Bronchial epithelial cell (primary cell): ENCODE measurements around the gene CCDC102B. TPM values are rescaled to one million over a fixed set of nuclear protein-coding genes. Genes with fewer than 3 reads are reported as not detected.
"Not testable (repeated sequence)": the region's sequence is repeated elsewhere in the genome, so short reads cannot be mapped to it uniquely, and the experiment has no call there.

Source experiments
- DNase-seq: peaks from one replicate; pipeline ENCODE4 v3.0.0-alpha.2; 2010; ENCODE audit warnings: low read depth
- FAIRE-seq: peaks from 2 replicates; lab custom pipeline; 2011; peaks lifted over from hg19 to GRCh38; lab: Jason Lieb, UNC
- H3K27me3 ChIP-seq: 2 replicates; pipeline ENCODE4 v1.5.1; 2011; ENCODE audit warnings: low read length; ENCODE audit not compliant: control insufficient read depth, insufficient read depth
- H3K36me3 ChIP-seq: 2 replicates; pipeline ENCODE4 v1.5.1; 2011; ENCODE audit warnings: low read length; ENCODE audit not compliant: control insufficient read depth, insufficient read depth
- H3K4me3 ChIP-seq: 2 replicates; pipeline ENCODE4 v1.5.1; 2011; ENCODE audit warnings: mild to moderate bottlenecking, low read depth, low read length, control low read depth
- total RNA-seq: library from RNA; depleted of rRNA; stranded (reverse); fragments of >200 nt; gene quantifications from 2 replicates; pipeline ENCODE4 v1.2.1, GENCODE V29; 2014
- TF ChIP-seq, protein P1 (sequence below): IDR thresholded peaks from 2 replicates; pipeline ENCODE4 v1.5.1; 2011; ENCODE audit warnings: mild to moderate bottlenecking, moderate library complexity, low read length, control low read depth, inconsistent platforms; ENCODE audit not compliant: insufficient read depth, severe bottlenecking

The CCDC102B gene
- total RNA-seq, 1 donor from 2014 or later, result 1.6 TPM

DNA sequence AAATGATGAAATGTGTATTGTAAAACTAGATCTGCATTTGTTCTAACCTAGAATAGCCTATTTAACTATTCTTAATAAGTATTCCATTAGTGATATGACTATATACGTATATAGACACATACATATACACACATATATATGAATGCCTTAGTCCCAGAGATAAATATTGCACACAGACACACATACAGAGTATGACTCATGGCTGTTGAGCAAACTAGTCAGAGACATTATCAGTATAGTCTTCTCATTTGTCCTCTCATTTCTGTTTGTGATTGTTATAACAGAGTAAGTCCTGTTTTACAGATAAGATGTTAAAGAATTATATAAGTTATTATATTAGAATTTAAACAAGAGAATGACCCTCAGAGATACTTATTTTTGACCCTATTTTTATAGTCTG is 202.5 kb downstream of the CCDC102B start:
- Histone ChIP-seq H3K4me3 (no peak overlapping the region), H3K36me3 (no peaks in the 10 kb centered on the region), H3K27me3 (no peaks in the 10 kb centered on the region)
- FAIRE-seq (no peak), DNase-seq (peak; percentile 15)
- TF ChIP-seq, protein P1, sequence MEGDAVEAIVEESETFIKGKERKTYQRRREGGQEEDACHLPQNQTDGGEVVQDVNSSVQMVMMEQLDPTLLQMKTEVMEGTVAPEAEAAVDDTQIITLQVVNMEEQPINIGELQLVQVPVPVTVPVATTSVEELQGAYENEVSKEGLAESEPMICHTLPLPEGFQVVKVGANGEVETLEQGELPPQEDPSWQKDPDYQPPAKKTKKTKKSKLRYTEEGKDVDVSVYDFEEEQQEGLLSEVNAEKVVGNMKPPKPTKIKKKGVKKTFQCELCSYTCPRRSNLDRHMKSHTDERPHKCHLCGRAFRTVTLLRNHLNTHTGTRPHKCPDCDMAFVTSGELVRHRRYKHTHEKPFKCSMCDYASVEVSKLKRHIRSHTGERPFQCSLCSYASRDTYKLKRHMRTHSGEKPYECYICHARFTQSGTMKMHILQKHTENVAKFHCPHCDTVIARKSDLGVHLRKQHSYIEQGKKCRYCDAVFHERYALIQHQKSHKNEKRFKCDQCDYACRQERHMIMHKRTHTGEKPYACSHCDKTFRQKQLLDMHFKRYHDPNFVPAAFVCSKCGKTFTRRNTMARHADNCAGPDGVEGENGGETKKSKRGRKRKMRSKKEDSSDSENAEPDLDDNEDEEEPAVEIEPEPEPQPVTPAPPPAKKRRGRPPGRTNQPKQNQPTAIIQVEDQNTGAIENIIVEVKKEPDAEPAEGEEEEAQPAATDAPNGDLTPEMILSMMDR, result no peak

GRCh38 chr18:69002233-69002632 is 204.4 kb downstream of the CCDC102B start:
- no peak overlapping the region for H3K4me3 ChIP-seq
- DNase-seq (no peak), FAIRE-seq (no peak)
- no peaks in the 10 kb centered on the region for H3K27me3 ChIP-seq
- TF ChIP-seq, protein P1, result no peak
- H3K36me3 ChIP-seq, result no peaks in the 10 kb centered on the region

GRCh38 chr18:69006212-69006611 is 208.3 kb downstream of the CCDC102B start:
- FAIRE-seq, H3K36me3 ChIP-seq, DNase-seq, H3K27me3 ChIP-seq, H3K4me3 ChIP-seq: not testable (repeated sequence)

- Histone ChIP-seq H3K27me3 (no peaks in the 10 kb centered on the region), H3K4me3 (no peak overlapping the region), H3K36me3 (no peaks in the 10 kb centered on the region)
- DNase-seq (no peak), FAIRE-seq (no peak)
- TF ChIP-seq, protein P1, result no peak
Observed at GRCh38 chr18:69008538-69008937, 210.7 kb downstream of the CCDC102B start.

GRCh38 chr18:69021211-69021805 is 223.4 kb downstream of the CCDC102B start:
- DNase-seq (no peak), FAIRE-seq (no peak)
- H3K27me3 ChIP-seq, result no peaks in the 10 kb centered on the region
- TF ChIP-seq, protein P1, result no peak
- H3K4me3 ChIP-seq, result no peak overlapping the region
- H3K36me3 ChIP-seq, result no peaks in the 10 kb centered on the region

- no peak overlapping the region for H3K4me3 ChIP-seq
- no peak for FAIRE-seq
- H3K27me3 ChIP-seq, result no peaks in the 10 kb centered on the region
- TF ChIP-seq, protein P1, result no peak
- no peaks in the 10 kb centered on the region for H3K36me3 ChIP-seq
- no peak for DNase-seq
Observed at GRCh38 chr18:69022426-69022825, 224.5 kb downstream of the CCDC102B start.
